Endothelial cell of umbilical vein (primary cell): ENCODE measurements around the gene CARHSP1. TPM values are rescaled to one million over a fixed set of nuclear protein-coding genes. Genes with fewer than 3 reads are reported as not detected.

Source experiments
- BruUV-seq: library from RNA; stranded (reverse); fragments of 400-500 nt; replicated peaks from 2 replicates; lab custom pipeline; 2021; lab: Mats Ljungman, UMichigan
- CTCF ChIA-PET: fragments of 300-600, 350-600 bp; sonication (Branson Sonifier 250); formaldehyde crosslinking; loops from one replicate; lab custom pipeline; 2021; ENCODE audit warnings: antibody characterized with exemption, inconsistent platforms; lab: Charles Lee
- POLR2A ChIA-PET: fragments of 300-600, 350-600 bp; sonication (Branson Sonifier 250); formaldehyde crosslinking; loops from one replicate; lab custom pipeline; 2021; ENCODE audit warnings: antibody characterized with exemption, inconsistent platforms; lab: Charles Lee
- DNase-seq: peaks from one replicate; pipeline ENCODE4 v3.0.0-alpha.2; 2011; ENCODE audit warnings: low read depth, low spot score
- FAIRE-seq: peaks from 2 replicates; lab custom pipeline; 2011; peaks lifted over from hg19 to GRCh38; lab: Jason Lieb, UNC
- H2AFZ ChIP-seq: 2 replicates; pipeline ENCODE4 v1.6.0; 2012; ENCODE audit warnings: low read depth, low read length, control low read depth, inconsistent platforms
- H3K27ac ChIP-seq: 2 replicates; pipeline ENCODE4 v1.5.1; 2011; ENCODE audit warnings: low read depth, mild to moderate bottlenecking, control low read depth, low read length, moderate library complexity; ENCODE audit not compliant: insufficient read depth
- H3K27me3 ChIP-seq, 2 experiments: 2 replicates each; pipeline versions ENCODE4 v1.6.0 to v1.6.1; 2011; ENCODE audit warnings: low read length in 2 of 2, mixed read lengths in 1 of 2; ENCODE audit not compliant: control insufficient read depth in 2 of 2, insufficient read depth in 2 of 2
- H3K36me3 ChIP-seq, 2 experiments: 2 replicates in 1 of 2; 3 replicates in 1 of 2; pipeline ENCODE4 v1.5.1; 2011; ENCODE audit warnings: low read length in 2 of 2, mild to moderate bottlenecking in 1 of 2, moderate library complexity in 1 of 2; ENCODE audit not compliant: control insufficient read depth in 2 of 2, insufficient read depth in 2 of 2; ENCODE audit errors: extremely low read depth in 1 of 2
- H3K4me1 ChIP-seq: 3 replicates; pipeline ENCODE4 v1.5.1; 2011; ENCODE audit warnings: mild to moderate bottlenecking, low read length; ENCODE audit not compliant: control insufficient read depth, insufficient read depth; ENCODE audit errors: extremely low read depth
- H3K4me2 ChIP-seq: 2 replicates; pipeline ENCODE4 v1.6.1; 2011; ENCODE audit warnings: low read length, control low read depth, mixed read lengths; ENCODE audit not compliant: insufficient read depth
- H3K4me3 ChIP-seq, 3 experiments: fragments of 200-600 bp in 1 of 3; sonication (generic), shearing (Covaris generic) in 1 of 3; replicated peaks in 1 of 3; 2 replicates each; pipeline ENCODE4 v1.5.1; 2011 to 2016; ENCODE audit warnings: control low read depth in 3 of 3, low read length in 3 of 3, mild to moderate bottlenecking in 2 of 3, inconsistent platforms in 1 of 3, low read depth in 1 of 3, moderate library complexity in 1 of 3; ENCODE audit not compliant: insufficient read depth in 1 of 3
- H3K79me2 ChIP-seq: 2 replicates; pipeline ENCODE4 v1.6.0; 2012; ENCODE audit warnings: low read length, inconsistent platforms; ENCODE audit not compliant: control insufficient read depth, insufficient read depth
- H3K9ac ChIP-seq: replicated peaks from 2 replicates; pipeline ENCODE3; 2011; ENCODE audit warnings: low read length, control low read depth; ENCODE audit not compliant: insufficient read depth; ENCODE audit errors: extremely low read depth
- H3K9me1 ChIP-seq: replicated peaks from 3 replicates; pipeline ENCODE4 v1.6.0; 2011; ENCODE audit warnings: mild to moderate bottlenecking, low read length; ENCODE audit not compliant: control insufficient read depth, insufficient read depth; ENCODE audit errors: extremely low read depth
- H3K9me3 ChIP-seq: replicated peaks from 2 replicates; pipeline ENCODE4 v1.5.1; 2012; ENCODE audit warnings: low read length, inconsistent platforms; ENCODE audit not compliant: control insufficient read depth, insufficient read depth
- H4K20me1 ChIP-seq: replicated peaks from 2 replicates; pipeline ENCODE3; 2011; ENCODE audit warnings: mild to moderate bottlenecking, low read length; ENCODE audit not compliant: control insufficient read depth, insufficient read depth; ENCODE audit errors: extremely low read depth
- EZH2 ChIP-seq: IDR thresholded peaks from 2 replicates; pipeline ENCODE4 v1.6.1; 2012; ENCODE audit warnings: borderline replicate concordance, low read depth, mild to moderate bottlenecking, moderate library complexity, low read length, inconsistent platforms; ENCODE audit not compliant: severe bottlenecking
- FOS ChIP-seq: IDR thresholded peaks from 2 replicates; pipeline ENCODE4 v1.6.1; 2011; ENCODE audit warnings: mild to moderate bottlenecking, low read length, moderate library complexity, borderline replicate concordance; ENCODE audit not compliant: insufficient read depth
- GATA2 ChIP-seq: IDR thresholded peaks from 2 replicates; pipeline ENCODE4 v1.7.0; 2011; ENCODE audit warnings: low read depth, mild to moderate bottlenecking, moderate library complexity, mixed read lengths, low read length; ENCODE audit not compliant: insufficient read length, insufficient read depth
- JUN ChIP-seq: IDR thresholded peaks from 2 replicates; pipeline ENCODE4 v1.6.1; 2011; ENCODE audit warnings: borderline replicate concordance, low read depth; ENCODE audit not compliant: insufficient read length, insufficient read depth
- MYC ChIP-seq: IDR thresholded peaks from one replicate; pipeline ENCODE4 v1.6.1; 2011; ENCODE audit warnings: mild to moderate bottlenecking, low read depth, low read length
- POLR2A ChIP-seq: IDR thresholded peaks from 2 replicates; pipeline ENCODE4 v1.6.1; 2012; ENCODE audit warnings: low read depth, mild to moderate bottlenecking, control low read depth, low read length
- POLR2AphosphoS5 ChIP-seq: IDR thresholded peaks from 2 replicates; pipeline ENCODE4 v1.6.1; 2012; ENCODE audit warnings: low read depth, mild to moderate bottlenecking, control low read depth, low read length, moderate library complexity; ENCODE audit not compliant: insufficient read depth
- dilution Hi-C: fragments of 300-500 bp; cut with MboI; formaldehyde crosslinking; loops from one replicate; pipeline ENCODE4 v1.15.0; 2019; ENCODE audit warnings: low sequenced_read_pairs; ENCODE audit not compliant: extremely low pct_ligation_motif_present
- intact Hi-C: fragments of 100-400 bp; cut with micrococcal nuclease; formaldehyde crosslinking; loops from one replicate; pipeline ENCODE4 v1.10.0; 2022
- polyA plus RNA-seq, 4 experiments: library from polyadenylated mRNA; depleted of rRNA in 3 of 4; stranded (reverse) in 3 of 4; unstranded in 1 of 4; fragments of >200 nt; gene quantifications; 2 replicates each; pipeline versions ENCODE4 v1.2.1 to v1.2.3, GENCODE V29; 2011 to 2012; ENCODE audit warnings: missing spikeins in 1 of 4
- total RNA-seq: library from RNA; stranded (reverse); gene quantifications from 2 replicates; pipeline ENCODE4 v1.2.3, GENCODE V29; 2021
- TF ChIP-seq, protein P1 (sequence below): IDR thresholded peaks from 2 replicates; pipeline ENCODE4 v1.6.1; 2011; ENCODE audit not compliant: insufficient read depth, insufficient read length
- TF ChIP-seq, protein P2 (sequence below), 2 donors: IDR thresholded peaks; 1 replicate in 1 of 2; 2 replicates in 1 of 2; pipeline ENCODE4 v1.5.1; 2011; ENCODE audit warnings: low read length in 2 of 2, mild to moderate bottlenecking in 2 of 2, moderate library complexity in 2 of 2, control low read depth in 1 of 2, inconsistent platforms in 1 of 2, low read depth in 1 of 2; ENCODE audit not compliant: insufficient read depth in 1 of 2; ENCODE audit errors: extremely low read depth in 1 of 2

Gene CARHSP1
- total and polyA plus RNA-seq, 2 donors (not counting 3 experiments of a cell fraction or from before 2014, with no cell fraction given) = 64.9 to 72.5 TPM

DNA sequence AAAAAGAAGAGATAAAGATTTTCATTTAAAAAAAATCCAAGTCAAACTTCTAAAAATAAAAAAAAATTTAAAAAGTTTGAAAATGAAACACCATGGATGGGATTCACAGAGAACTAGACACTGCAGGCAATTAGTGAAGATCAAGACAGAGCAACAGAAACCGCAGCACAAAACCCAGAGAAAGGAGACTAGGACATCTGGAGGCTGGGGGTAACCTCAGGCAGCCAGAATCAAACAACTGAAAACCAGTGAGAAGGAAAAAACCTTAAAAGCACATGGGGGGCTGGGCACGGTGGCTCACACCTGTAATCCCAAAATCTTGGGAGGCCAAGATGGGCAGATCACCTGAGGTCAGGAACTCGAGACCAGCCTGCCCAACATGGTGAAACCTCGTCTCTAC, 44.0 kb upstream of the CARHSP1 start:
- H3K27ac ChIP-seq = no peak overlapping the region
- no peaks in the 10 kb centered on the region for H4K20me1 ChIP-seq
- ChIA-PET CTCF (interaction anchor here (1.3 kb wide), 1 partner anchor 10 kb away, joined by 3 read pairs; no protein-coding TSS in a partner anchor), POLR2A (no interaction called here)
- no peaks in the 10 kb centered on the region for H3K27me3 ChIP-seq
- H3K9ac ChIP-seq = no peak overlapping the region
- TF ChIP-seq, protein P1, sequence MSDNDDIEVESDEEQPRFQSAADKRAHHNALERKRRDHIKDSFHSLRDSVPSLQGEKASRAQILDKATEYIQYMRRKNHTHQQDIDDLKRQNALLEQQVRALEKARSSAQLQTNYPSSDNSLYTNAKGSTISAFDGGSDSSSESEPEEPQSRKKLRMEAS = no peak
- TF ChIP-seq EZH2 (no peak), POLR2A (no peak), FOS (no peak), GATA2 (no peak), MYC (no peak), POLR2AphosphoS5 (no peak), JUN (no peak)
- TF ChIP-seq, protein P2, sequence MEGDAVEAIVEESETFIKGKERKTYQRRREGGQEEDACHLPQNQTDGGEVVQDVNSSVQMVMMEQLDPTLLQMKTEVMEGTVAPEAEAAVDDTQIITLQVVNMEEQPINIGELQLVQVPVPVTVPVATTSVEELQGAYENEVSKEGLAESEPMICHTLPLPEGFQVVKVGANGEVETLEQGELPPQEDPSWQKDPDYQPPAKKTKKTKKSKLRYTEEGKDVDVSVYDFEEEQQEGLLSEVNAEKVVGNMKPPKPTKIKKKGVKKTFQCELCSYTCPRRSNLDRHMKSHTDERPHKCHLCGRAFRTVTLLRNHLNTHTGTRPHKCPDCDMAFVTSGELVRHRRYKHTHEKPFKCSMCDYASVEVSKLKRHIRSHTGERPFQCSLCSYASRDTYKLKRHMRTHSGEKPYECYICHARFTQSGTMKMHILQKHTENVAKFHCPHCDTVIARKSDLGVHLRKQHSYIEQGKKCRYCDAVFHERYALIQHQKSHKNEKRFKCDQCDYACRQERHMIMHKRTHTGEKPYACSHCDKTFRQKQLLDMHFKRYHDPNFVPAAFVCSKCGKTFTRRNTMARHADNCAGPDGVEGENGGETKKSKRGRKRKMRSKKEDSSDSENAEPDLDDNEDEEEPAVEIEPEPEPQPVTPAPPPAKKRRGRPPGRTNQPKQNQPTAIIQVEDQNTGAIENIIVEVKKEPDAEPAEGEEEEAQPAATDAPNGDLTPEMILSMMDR (IDR thresholded peaks at IDR 0.05; ENCODE audit: extremely low read depth in 1 of 2, insufficient read depth in 1 of 2, low read depth in 1 of 2, low read length in 2 of 2) = no peak
- no peaks in the 10 kb centered on the region for H3K9me1 ChIP-seq
- dilution Hi-C loops (no loop called here), intact Hi-C loops (no loop called here)
- H3K36me3 ChIP-seq = peaks cover 35 to 44% of the 10 kb centered on the region in 2 experiments
- peaks cover 22% of the 10 kb centered on the region for H3K79me2 ChIP-seq
- no TSS peak for BruUV-seq
- no peaks in the 10 kb centered on the region for H3K9me3 ChIP-seq
- no peak overlapping the region for H2AFZ ChIP-seq
- H3K4me1 ChIP-seq = no peaks in the 10 kb centered on the region
- DNase-seq (no peak), FAIRE-seq (no peak)
- no peak overlapping the region for H3K4me2 ChIP-seq
- no peak overlapping the region for H3K4me3 ChIP-seq
